ENCODE data around the gene HS3ST3A1.

GRCh38 chr17:13478326-13478830 is 123.4 kb downstream of the HS3ST3A1 start:
- TF ChIP-seq CTCF (IDR thresholded peaks at IDR 0.05) (no peak), POLR2A (IDR thresholded peaks at IDR 0.05) (no peak)
